IPS-20b (cell line): ENCODE measurements around the gene PRR30.
"Not testable (repeated sequence)": the region's sequence is repeated elsewhere in the genome, so short reads cannot be mapped to it uniquely, and the experiment has no call there.

ENCODE experiments used
- H3K27ac ChIP-seq: one replicate; pipeline ENCODE4 v1.5.1; 2013; ENCODE audit warnings: low read length
- H3K27me3 ChIP-seq: 2 replicates; pipeline ENCODE4 v1.6.1; 2013; ENCODE audit warnings: mild to moderate bottlenecking, low read length, inconsistent platforms; ENCODE audit not compliant: insufficient read depth
- H3K36me3 ChIP-seq: 2 replicates; pipeline ENCODE4 v1.6.1; 2013; ENCODE audit warnings: low read depth, mild to moderate bottlenecking, inconsistent platforms, low read length, moderate library complexity; ENCODE audit not compliant: insufficient read depth
- H3K4me1 ChIP-seq: 2 replicates; pipeline ENCODE4 v1.6.1; 2013; ENCODE audit warnings: mild to moderate bottlenecking, control low read depth, inconsistent platforms, low read length, moderate library complexity; ENCODE audit not compliant: insufficient read depth
- H3K4me3 ChIP-seq: 2 replicates; pipeline ENCODE4 v1.5.1; 2013; ENCODE audit warnings: mild to moderate bottlenecking, low read length, inconsistent platforms
- H3K9ac ChIP-seq: 2 replicates; pipeline ENCODE4 v1.6.1; 2013; ENCODE audit warnings: low read depth, mild to moderate bottlenecking, inconsistent platforms, low read length, moderate library complexity
- H3K9me3 ChIP-seq: 2 replicates; pipeline ENCODE4 v1.6.1; 2013; ENCODE audit warnings: mild to moderate bottlenecking, low read depth, low read length, inconsistent platforms; ENCODE audit not compliant: insufficient read depth

The PRR30 gene

DNA sequence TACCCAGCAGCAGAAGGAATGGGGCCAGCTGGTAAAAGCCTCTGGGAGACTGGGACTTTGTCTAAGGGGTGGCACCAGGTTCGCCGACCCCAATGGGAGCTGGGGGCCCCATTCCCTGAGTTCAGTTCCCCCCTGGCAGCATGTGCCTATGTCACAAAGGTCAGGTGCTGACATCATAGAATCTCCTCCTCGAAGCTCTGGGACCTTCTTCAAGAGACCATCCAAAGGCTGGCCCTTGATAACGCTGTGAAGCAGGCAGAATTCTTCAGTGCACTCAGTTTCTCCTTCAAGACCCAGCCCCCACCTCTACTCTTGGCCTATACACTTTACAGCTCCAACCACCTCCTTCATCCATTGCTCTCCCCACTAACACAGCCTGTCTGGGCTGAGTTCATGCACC is at the start of gene PRR30:
TSS of gene PRR30 (minus strand) at position 101 of the 400 bp plus-strand sequence. CDS start 1,081 bp downstream, outside the sequence.
- Histone ChIP-seq H3K9ac (no peak within 1 kb of the TSS), H3K9me3 (no peaks in the 10 kb centered on the region), H3K27me3 (peaks cover 10% of the 10 kb centered on the region), H3K4me3 (no peak within 1 kb of the TSS), H3K36me3 (no peaks in the 10 kb centered on the region), H3K27ac (no peak within 1 kb of the TSS), H3K4me1 (no peaks in the 10 kb centered on the region)

DNA sequence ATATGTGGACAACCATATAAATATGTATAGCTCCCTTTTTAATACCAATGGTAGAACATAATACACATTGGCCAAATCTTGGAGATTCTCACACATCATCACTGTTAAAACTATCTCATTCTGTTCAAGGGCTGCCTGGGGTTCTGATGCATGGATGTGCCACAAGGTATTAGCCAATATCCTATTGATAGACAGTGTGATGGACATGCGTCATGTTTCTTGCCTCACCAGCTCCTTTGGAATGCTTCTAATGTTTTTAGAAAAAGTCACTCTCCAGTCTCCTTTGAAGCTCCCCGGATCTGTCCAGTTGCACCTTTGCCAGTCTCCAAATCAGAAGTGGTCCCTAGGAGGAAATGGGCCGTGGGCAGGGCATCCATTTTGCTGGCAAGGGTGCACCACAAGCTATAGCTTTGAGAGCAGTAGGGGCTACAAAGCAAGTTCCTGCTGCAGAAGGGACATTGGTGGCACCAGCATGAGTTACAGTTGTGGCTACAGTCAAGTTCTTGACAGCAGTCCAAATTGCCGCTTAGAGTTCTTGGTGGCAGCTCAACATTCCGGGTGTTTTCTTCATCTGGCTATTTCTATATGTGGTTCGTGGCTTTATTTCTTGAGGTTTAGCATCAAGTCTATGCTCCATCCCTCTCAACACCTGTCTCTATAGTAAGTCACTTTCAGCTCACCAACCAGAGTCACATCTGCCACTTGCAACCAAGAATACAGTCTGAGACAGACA is 47.6 kb upstream of the PRR30 start:
- H3K4me1 ChIP-seq = no peaks in the 10 kb centered on the region
- no peaks in the 10 kb centered on the region for H3K27me3 ChIP-seq
- H3K4me3 ChIP-seq = no peak overlapping the region
- no peaks in the 10 kb centered on the region for H3K9me3 ChIP-seq
- no peak overlapping the region for H3K27ac ChIP-seq
- no peak overlapping the region for H3K9ac ChIP-seq
- H3K36me3 ChIP-seq = no peaks in the 10 kb centered on the region

DNA sequence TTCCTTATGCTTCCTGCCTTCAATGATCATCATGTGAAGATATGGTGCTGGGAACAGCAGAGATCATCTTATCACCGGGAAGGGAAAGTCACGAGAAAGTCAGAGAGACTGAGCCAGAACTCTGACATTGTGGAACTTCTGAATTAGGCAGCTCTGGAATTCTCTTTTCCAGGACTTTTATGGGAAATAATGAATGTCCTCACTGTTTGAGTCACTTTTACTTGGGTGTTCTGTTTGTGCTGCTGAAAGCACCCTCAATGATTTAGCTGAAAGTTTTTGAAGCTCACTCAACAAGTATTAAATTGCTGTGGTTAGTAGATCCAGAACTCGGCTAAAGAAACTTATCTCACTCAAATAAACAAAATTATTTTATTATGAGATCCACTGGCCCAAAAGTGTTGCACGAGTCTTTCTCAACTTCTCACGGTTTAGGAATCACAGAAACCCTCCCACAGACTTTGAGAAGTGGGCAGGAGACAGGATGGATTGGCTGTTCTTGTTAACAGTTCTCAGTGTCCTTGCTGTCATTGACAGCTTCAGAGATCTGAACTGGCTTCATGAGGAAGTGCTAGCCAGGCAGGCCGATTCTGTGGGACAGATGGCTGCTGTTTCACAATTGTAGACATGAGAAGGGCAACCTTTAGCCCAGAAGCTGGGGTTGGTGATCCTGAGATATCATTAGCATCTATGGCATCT is 46.3 kb upstream of the PRR30 start:
- Histone ChIP-seq H3K9ac (no peak overlapping the region), H3K36me3 (no peaks in the 10 kb centered on the region), H3K27me3 (no peaks in the 10 kb centered on the region), H3K4me3 (no peak overlapping the region), H3K9me3 (no peaks in the 10 kb centered on the region), H3K27ac (no peak overlapping the region), H3K4me1 (no peaks in the 10 kb centered on the region)

DNA sequence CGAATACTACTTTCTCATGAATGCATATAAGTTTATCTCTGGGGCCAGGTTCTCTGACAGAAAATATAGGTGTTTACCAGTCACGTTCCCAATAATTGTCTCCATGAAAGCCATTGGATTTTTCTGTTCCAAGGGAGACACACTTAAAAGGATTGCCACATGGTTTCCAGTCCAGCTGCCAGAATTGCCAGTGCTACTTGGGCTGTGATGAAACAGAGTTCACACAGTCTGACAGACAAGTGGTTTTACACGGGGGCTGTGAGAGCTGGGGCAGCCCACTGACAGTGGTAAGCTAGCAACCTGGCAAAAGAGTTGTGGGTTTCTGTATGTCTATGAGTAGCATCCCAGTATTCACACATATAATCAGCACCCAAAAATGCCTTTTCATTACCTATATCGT is 44.9 kb upstream of the PRR30 start:
- no peaks in the 10 kb centered on the region for H3K36me3 ChIP-seq
- no peaks in the 10 kb centered on the region for H3K4me1 ChIP-seq
- no peak overlapping the region for H3K9ac ChIP-seq
- H3K4me3 ChIP-seq = no peak overlapping the region
- no peaks in the 10 kb centered on the region for H3K9me3 ChIP-seq
- H3K27me3 ChIP-seq = no peaks in the 10 kb centered on the region
- H3K27ac ChIP-seq = no peak overlapping the region

DNA sequence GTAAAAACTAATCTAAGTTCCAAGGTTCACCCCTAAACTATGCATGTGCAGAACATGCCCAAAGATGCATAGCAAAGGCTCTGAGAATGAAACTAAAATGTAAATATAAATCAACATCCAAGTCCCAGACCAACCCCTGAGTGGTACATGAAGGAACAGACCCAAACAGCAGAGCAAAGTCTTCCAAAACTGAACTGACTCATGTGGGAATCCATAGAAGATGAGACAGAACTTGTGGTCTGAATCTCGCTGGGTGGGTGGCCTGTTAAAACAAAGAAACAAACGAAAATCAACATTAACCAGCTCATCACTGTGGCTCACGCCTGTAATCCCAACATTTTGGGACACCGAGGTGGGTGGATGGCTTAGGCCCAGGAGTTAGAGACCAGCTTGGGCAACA is 43.1 kb upstream of the PRR30 start:
- Histone ChIP-seq H3K36me3 (no peaks in the 10 kb centered on the region), H3K9me3 (no peaks in the 10 kb centered on the region), H3K4me3 (no peak overlapping the region), H3K27me3 (no peaks in the 10 kb centered on the region), H3K27ac (no peak overlapping the region), H3K4me1 (no peaks in the 10 kb centered on the region), H3K9ac (no peak overlapping the region)

DNA sequence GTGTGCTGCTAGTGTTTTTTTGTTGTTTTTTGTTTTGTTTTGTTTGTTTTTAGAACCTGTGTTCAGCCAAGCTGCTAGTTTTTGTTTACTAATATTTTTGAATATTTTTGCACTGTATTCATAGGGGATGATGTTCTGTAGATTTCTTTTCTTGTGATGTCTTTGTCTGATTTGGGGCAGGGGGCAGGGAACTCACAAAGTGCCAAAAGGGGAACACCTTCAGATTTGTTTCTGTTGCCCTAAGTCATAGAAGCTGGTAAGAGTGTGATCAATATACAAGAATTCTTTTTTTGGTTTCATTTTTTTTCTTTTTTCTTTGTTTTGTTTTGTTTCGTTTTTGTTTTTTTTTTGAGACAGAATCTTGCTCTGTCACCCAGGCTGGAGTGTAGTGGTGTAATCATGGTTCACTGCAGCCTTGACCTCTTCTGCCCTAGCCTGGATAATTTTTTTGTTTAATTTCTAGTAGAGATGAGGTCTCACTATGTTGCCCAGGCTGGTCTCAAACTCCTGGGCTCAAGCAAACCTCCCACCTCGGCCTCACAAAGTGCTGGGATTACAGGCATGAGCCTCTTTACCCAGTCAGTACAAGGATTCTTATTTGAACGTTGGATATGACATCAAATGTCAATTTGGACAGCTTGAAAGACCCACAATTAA is 40.3 kb upstream of the PRR30 start:
- H3K27me3 ChIP-seq = no peaks in the 10 kb centered on the region
- no peaks in the 10 kb centered on the region for H3K36me3 ChIP-seq
- no peak overlapping the region for H3K9ac ChIP-seq
- no peaks in the 10 kb centered on the region for H3K9me3 ChIP-seq
- no peak overlapping the region for H3K4me3 ChIP-seq
- H3K27ac ChIP-seq = no peak overlapping the region
- no peaks in the 10 kb centered on the region for H3K4me1 ChIP-seq

DNA sequence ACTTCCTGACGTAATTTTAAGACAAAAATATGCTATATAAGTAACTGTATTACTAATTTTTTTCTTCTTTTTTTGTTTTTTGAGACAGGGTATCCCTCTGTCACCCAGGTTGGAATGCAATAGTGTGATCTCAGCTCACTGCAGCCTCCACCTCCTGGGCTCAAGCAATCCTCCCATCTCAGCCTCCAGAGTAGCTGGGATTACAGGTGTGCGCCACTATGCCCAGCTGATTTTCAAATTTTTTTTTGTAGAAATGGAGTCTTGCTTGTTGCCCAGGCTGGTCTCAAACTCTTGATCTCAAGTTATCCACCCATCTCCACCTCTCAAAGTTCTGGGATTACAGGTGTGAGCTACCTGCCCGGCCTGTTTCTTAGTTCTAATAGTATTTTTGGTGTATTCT is 39.3 kb upstream of the PRR30 start:
- 0 out of 2 replicates have a peak, but pooled peaks cover 5% of the 10 kb centered on the region for H3K27me3 ChIP-seq
- H3K4me3 ChIP-seq = no peak overlapping the region
- H3K36me3 ChIP-seq = no peaks in the 10 kb centered on the region
- H3K9ac ChIP-seq = no peak overlapping the region
- H3K9me3 ChIP-seq = no peaks in the 10 kb centered on the region
- no peaks in the 10 kb centered on the region for H3K4me1 ChIP-seq
- H3K27ac ChIP-seq = no peak overlapping the region

DNA sequence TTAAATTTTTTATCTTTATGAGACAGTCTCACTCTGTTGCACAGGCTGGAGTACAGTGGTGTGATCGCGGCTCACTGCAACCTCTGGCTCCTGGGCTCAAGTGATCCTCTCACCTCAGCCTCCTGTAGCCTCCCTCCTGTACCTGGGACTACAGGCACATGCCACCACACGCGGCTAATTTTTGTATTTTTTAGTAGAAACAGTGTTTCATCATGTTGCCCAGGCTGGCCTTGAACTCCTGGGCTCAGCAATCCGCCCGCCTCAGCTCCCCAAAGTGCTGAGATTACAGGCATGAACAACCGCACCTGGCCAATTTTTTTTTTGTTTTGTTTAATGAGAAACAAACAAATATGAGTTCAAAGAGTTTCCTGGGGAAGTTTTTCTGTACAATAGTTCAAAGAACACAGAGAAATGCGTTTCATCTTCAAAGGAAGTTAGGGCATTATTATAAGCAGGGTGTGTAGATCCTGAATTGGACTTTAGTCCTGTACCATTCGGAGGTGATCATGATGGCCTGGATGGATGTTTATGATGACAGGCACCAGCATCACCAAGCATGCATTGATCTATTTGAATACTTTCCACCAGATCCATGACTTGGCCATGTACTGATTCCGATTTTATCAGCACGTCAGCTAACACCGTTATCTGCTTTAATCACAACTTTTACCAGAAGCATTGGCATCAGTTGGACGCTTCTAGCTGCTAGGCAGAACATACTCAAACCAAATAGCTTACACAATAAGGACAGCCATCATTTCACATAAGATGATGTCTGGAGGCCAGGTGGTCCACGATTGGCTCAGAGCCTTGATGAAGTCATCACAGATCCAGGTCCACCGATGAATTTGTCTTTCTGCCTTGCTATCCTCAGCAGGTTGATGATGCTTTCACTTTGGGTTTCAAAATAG is 38.5 kb upstream of the PRR30 start:
- no peaks in the 10 kb centered on the region for H3K4me1 ChIP-seq
- H3K27ac ChIP-seq = no peak overlapping the region
- H3K4me3 ChIP-seq = no peak overlapping the region
- H3K36me3 ChIP-seq = no peaks in the 10 kb centered on the region
- H3K9me3 ChIP-seq = no peaks in the 10 kb centered on the region
- 0 out of 2 replicates have a peak, but pooled peaks cover 5% of the 10 kb centered on the region for H3K27me3 ChIP-seq
- H3K9ac ChIP-seq = no peak overlapping the region

DNA sequence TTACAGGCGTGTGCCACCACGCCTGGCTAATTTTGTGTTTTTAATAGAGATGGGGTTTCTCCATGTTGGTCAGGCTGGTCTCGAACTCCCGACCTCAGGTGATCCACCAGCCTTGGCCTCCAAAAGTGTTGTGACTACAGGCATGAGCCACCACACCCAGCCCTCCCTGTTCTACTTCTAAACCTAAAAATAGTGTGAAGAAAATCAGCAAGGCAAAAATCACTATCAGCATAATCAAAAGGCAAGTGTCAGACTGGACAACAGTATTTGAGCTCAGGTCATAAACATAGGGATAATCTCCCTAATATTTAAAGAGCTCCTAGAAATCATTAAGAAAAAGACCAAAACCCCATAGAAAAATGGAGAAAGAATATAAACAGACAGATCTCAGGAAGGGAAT is 36.6 kb upstream of the PRR30 start:
- not testable (repeated sequence) for H3K4me1 ChIP-seq, H3K27ac ChIP-seq, H3K9ac ChIP-seq, H3K9me3 ChIP-seq, H3K4me3 ChIP-seq, H3K36me3 ChIP-seq, H3K27me3 ChIP-seq

DNA sequence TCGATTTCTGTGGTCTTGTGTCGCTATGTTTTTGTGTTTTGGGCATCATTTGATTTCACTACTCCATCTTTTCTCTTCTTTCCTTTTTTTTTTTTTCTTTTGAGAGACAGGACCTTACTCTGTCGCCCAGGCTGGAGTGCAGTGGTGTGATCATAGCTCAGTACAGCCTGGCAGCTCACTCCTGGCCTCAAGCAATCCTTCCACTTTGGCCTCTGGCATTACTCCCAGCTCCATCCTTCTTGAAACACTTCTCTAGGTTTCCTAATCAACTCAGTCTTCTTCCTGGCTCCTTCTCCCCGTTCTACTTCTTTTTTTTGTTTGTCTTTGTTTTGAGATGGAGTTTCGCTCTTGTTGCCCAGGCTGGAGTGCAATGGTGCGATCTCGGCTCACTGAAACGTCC is 36.1 kb upstream of the PRR30 start:
- H3K4me3 ChIP-seq = no peak overlapping the region
- no peaks in the 10 kb centered on the region for H3K9me3 ChIP-seq
- no peaks in the 10 kb centered on the region for H3K36me3 ChIP-seq
- H3K4me1 ChIP-seq = no peaks in the 10 kb centered on the region
- no peak overlapping the region for H3K27ac ChIP-seq
- peaks cover 14% of the 10 kb centered on the region for H3K27me3 ChIP-seq
- no peak overlapping the region for H3K9ac ChIP-seq

DNA sequence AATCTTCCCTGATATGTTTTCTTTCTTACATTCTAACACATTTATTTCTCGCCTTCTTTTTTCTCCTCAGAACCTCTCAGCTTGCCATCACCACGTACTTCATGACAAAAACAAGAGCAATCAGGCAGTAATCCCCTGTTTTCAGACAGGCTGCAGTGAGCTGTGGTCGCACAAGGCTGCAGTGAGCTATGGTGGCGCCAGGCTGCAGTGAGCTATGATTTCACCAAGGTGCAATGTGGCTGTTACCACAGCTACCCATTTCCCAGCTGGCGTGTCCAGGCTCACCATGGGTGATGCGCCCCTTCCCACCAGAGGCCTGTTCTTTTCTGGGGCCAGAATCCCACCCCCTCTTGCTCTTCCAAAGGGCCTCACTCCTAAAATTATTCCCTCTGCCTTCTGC is 35.4 kb upstream of the PRR30 start:
- H3K36me3 ChIP-seq = no peaks in the 10 kb centered on the region
- H3K4me3 ChIP-seq = no peak overlapping the region
- H3K27me3 ChIP-seq = peaks cover 18% of the 10 kb centered on the region
- no peak overlapping the region for H3K27ac ChIP-seq
- no peaks in the 10 kb centered on the region for H3K4me1 ChIP-seq
- H3K9ac ChIP-seq = no peak overlapping the region
- H3K9me3 ChIP-seq = no peaks in the 10 kb centered on the region
